HG03439 (cell line): ENCODE data around the gene ZNRD2.

Source experiments
- ATAC-seq: cut with Tn5 transposase; IDR thresholded peaks from one replicate; pipeline ENCODE4 v1.9.1; 2021; ENCODE audit warnings: mild to moderate bottlenecking, moderate library complexity; ENCODE audit not compliant: unreplicated experiment

Gene ZNRD2

GRCh38 chr11:65621460-65621859 lies 51.2 kb downstream of the ZNRD2 start:
- no peak for ATAC-seq
